GM18858 (cell line): ENCODE measurements around the gene BBLN.
"Not testable (repeated sequence)": the region's sequence is repeated elsewhere in the genome, so short reads cannot be mapped to it uniquely, and the experiment has no call there.

ENCODE experiments used
- ATAC-seq: cut with Tn5 transposase; IDR thresholded peaks from one replicate; pipeline ENCODE4 v1.9.1; 2021; ENCODE audit not compliant: unreplicated experiment

Gene BBLN

GRCh38 chr9:128124451-128124850 is 35.6 kb upstream of the BBLN start:
- no peak for ATAC-seq

GRCh38 chr9:128124873-128125579 is 35.0 kb upstream of the BBLN start:
- no peak for ATAC-seq

GRCh38 chr9:128125580-128126354 is 34.3 kb upstream of the BBLN start:
- ATAC-seq, result no peak

- peak; percentile 50 for ATAC-seq
Observed at GRCh38 chr9:128127568-128127989, 32.5 kb upstream of the BBLN start, which contains the start of gene PTGES2. PTGES2 (minus strand) TSS chr9:128127729; CDS start chr9:128127717, 12 bp downstream.

- ATAC-seq, result peak; percentile 39
Observed at GRCh38 chr9:128127990-128128835, 31.9 kb upstream of the BBLN start.

GRCh38 chr9:128128836-128129590 is 31.1 kb upstream of the BBLN start:
- ATAC-seq, result no peak

GRCh38 chr9:128129976-128130590 is 30.0 kb upstream of the BBLN start:
- ATAC-seq, result not testable (repeated sequence)

GRCh38 chr9:128130651-128131050 is 29.4 kb upstream of the BBLN start:
- not testable (repeated sequence) for ATAC-seq

GRCh38 chr9:128131346-128131745 is 28.7 kb upstream of the BBLN start:
- ATAC-seq, result not testable (repeated sequence)

- not testable (repeated sequence) for ATAC-seq
Observed at GRCh38 chr9:128132139-128132538, 27.9 kb upstream of the BBLN start.

- ATAC-seq, result not testable (repeated sequence)
Observed at GRCh38 chr9:128135561-128135960, 24.5 kb upstream of the BBLN start.

- no peak for ATAC-seq
Observed at GRCh38 chr9:128136816-128137793, 23.0 kb upstream of the BBLN start.

- no peak for ATAC-seq
Observed at GRCh38 chr9:128138001-128138400, 22.1 kb upstream of the BBLN start.

GRCh38 chr9:128139621-128140020 is 20.4 kb upstream of the BBLN start:
- no peak for ATAC-seq

- no peak for ATAC-seq
Observed at GRCh38 chr9:128141604-128142003, 18.5 kb upstream of the BBLN start.

- ATAC-seq, result no peak
Observed at GRCh38 chr9:128142061-128142460, 18.0 kb upstream of the BBLN start.

GRCh38 chr9:128142596-128142995 is 17.5 kb upstream of the BBLN start:
- ATAC-seq, result no peak

GRCh38 chr9:128143525-128144238 is 16.4 kb upstream of the BBLN start:
- no peak for ATAC-seq
